HG03135 (cell line): ENCODE measurements around the gene ATG2B.

ENCODE experiments used
- ATAC-seq: cut with Tn5 transposase; IDR thresholded peaks from one replicate; pipeline ENCODE4 v1.9.1; 2021; ENCODE audit warnings: mild to moderate bottlenecking, moderate library complexity; ENCODE audit not compliant: unreplicated experiment

Gene ATG2B

DNA sequence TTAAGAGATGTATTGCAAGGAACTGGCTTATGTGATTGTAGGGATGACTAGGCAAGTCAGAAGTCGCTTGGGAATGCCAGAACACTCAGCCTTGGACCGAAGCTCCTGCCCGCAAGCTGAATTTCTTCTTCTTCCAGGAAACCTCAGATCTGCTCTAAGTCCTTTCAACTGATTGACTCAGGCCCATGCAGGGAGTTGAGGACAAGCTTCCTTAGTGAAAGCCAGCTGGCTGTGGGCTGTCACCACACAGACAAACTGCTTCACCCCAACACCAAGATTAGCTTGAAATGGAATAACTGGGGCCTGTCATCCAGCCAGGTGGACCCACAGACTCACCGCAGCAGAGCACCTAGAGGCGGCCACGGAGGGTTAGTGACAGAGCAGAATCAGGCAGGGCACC is 133.8 kb downstream of the ATG2B start:
- no peak for ATAC-seq
